HG02763 (cell line): ENCODE results near the gene ATXN7L2.
"Not testable (repeated sequence)": the region's sequence is repeated elsewhere in the genome, so short reads cannot be mapped to it uniquely, and the experiment has no call there.

Experiments
- ATAC-seq: cut with Tn5 transposase; IDR thresholded peaks from one replicate; pipeline ENCODE4 v1.9.1; 2021; ENCODE audit warnings: mild to moderate bottlenecking, moderate library complexity; ENCODE audit not compliant: unreplicated experiment

The ATXN7L2 gene, protein sequence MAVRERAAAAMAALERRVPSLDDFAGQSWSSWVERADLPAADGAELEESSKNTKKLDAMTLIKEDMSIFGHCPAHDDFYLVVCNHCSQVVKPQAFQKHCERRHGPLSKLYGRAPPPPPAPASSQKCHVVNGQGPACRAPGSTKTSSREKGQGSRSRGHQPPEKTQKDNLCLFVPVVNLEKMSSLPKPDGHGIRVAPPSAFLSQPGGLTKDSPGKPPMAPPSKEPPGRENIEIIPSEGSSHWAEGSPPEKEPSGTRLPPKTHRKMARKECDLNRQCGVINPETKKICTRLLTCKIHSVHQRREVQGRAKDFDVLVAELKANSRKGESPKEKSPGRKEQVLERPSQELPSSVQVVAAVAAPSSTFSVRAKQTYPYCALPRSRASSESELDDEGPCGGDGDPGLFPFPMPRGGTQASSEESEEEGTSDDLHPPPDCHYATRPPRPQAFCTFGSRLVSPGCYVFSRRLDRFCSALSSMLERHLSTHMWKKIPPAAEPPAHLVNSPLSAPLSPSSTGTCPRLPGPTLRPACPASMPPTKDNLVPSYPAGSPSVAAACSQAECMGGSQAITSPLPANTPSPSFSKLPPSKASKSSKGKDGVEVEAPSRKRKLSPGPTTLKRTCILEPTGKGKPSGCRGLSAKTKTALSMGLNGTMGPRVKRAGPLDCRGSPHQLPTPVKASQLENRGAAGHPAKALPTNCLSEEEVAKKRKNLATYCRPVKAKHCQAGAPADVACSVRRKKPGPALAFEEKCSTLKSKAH

DNA sequence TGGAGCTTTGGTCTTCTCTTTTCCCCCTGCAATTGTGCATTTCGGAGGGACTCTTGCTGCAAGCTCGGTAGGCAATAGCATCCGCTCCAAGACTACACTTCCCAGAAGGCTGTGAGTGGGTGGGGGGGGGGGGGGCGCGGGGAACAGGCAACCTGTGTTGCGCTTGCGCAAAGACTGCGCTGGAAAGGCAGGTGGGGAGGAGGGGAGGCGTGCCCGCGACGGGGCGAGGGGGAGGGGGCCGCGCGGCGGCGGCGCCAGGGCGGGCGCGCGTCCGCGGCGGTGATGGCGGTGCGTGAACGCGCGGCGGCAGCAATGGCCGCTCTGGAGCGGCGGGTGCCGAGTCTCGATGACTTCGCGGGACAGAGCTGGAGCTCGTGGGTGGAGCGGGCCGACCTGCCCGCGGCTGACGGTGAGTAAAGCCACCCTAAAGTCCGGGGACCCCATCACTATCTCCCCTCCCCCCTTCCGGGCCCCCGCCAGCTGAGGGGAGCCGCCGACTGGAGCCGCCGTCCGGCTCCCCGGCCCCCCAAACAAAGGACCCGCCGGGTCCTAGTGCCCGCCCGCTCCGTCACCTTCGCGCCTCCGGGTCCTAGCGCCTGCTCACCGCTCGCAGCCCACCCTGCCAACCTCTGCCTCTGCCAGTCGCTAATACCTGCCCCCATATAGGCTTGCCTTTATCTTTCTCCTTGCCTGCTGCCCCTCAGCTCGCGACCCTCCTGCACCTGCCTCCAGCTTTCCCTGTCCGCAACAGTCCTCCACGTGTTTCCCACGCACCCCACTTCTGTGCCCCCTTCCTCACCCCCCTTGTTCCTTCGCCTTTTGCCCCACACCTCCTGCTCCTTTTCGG lies at the start of gene ATXN7L2:
Gene ATXN7L2, plus strand, starts transcription at position 234 of the 847 bp plus-strand sequence. Its CDS starts 49 bp downstream, at position 283.
- peak; percentile 81 for ATAC-seq

DNA sequence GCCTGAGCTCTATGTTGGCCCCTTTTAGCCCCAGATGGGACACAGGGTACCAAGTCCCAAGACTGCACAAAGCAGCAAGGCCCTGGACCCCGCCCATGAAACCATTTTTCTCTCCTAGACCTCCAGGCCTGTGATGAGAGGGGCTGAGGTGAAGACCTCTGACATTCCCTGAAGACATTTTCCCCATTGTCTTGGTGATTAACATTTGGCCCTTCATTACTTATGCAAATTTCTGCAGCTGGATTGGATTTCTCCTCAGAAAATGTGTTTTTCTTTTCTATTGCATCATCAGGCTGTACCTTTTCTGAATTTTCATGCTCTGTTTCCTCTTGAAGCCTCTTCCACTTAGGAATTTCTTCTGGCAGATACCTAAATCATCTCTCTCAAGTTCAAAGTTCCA lies 49.2 kb upstream of the ATXN7L2 start:
- ATAC-seq, result no peak

DNA sequence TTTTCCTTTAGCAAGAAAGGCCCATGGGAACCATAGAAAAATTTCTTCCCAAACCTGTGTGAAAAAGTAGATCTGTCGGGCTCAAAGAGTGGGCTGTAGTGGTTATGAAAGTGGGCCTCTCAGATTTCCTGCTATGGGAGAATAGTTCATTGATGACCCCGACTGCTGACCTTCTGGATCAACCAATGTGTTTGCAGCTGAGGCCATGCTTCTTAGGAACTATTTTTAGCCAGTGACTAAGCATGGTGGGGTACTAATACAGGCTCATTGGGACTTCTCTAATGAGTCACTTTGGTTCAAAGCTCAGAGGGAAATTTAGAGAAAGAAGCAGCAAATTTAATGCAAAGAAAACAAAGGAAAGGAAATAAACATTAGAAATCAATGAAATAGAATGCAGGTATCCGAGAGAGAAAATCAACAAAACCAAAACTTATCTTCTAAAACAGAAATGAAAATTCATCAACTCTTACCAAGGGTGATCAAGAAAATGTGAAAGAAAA lies 44.9 kb upstream of the ATXN7L2 start:
- no peak for ATAC-seq

DNA sequence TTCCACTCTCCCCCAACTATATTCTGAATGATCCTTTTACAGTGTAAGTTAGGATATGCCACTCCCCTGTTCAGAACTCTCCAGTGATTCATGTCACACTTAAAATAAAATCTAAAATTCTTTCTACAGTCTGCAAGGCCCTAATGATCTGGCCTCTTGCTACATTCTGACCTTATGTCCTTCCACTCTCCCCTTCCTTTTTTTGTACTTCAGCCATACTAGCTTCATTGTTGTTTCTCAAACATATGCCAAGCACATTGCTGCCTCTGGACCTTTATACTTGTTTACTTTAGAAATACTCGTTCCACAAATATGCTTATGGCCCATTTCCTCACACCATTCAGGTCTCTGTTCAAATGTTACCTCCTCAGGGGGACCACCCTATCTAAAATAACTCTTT lies 42.6 kb upstream of the ATXN7L2 start:
- no peak for ATAC-seq

DNA sequence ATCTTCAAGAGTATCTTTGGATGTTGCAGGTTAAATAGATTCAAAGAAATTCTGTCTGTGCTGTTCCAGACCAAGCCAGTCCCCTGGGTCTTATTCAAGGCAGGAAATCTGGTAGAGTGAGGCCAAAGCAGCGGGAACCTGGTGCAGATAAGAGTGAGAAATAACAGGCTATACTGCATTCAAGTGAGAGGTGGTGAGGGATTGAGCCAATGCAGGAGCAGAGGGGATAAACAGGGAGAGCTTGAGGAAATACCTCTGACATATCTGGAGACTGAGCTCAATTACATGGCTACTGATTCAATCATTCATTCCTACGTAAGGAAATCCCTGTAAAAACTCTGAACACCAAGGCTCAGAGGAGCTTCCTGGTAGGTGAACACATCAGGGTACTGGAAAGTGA lies 40.2 kb upstream of the ATXN7L2 start:
- ATAC-seq, result no peak

DNA sequence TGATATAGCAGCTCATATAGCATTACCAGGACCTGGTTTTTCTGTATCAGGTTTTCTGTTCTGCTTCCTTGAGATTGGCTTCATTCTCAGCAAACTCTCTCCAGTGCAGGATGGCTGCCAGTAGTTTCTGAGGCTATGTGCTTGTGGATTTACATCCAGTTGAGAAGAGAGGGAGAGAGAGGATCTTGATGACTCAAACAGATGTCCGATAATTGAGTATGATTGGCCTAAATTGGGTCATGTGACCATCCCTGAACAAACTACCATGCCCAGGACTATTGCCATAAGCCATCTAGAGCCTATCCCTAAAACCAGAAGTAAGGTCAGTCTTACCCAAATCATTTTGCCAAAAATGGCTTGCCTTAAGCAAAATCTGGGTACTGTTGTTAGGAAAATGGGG lies 39.4 kb upstream of the ATXN7L2 start:
- no peak for ATAC-seq

DNA sequence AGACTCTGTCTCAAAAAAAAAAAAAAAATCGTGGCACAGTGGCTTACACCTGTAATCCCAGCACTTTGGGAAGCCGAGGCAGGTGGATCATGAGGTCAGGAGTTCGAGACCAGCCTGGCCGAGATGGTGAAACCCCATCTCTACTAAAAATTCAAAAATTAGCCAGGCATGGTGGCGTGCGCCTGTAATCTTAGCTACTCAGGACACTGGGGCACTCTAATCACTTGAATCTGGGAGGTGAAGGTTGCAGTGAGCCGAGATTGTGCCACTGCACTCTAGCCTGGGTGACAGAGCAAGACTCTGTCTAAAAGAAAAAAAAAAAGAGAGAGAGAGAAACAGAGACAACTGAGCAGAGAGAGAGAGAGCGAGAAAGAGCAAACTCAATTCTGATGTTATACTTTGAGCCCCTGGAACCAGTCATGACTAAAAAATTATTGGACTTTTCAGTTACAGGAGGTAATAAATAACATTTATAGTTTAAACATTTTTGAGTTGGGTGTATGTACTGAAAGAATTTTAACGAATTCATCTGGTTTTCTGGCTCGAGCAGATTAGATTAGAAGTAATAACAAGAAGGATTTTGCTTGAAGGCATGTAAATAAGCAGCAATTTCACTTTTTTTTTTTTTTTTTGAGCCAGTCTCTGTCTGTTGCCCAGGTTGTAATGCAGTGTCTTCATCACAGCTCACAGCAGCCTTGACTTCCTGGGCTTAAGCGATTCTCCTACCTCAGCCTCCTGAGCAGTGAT lies 37.6 kb upstream of the ATXN7L2 start:
- ATAC-seq, result not testable (repeated sequence)

DNA sequence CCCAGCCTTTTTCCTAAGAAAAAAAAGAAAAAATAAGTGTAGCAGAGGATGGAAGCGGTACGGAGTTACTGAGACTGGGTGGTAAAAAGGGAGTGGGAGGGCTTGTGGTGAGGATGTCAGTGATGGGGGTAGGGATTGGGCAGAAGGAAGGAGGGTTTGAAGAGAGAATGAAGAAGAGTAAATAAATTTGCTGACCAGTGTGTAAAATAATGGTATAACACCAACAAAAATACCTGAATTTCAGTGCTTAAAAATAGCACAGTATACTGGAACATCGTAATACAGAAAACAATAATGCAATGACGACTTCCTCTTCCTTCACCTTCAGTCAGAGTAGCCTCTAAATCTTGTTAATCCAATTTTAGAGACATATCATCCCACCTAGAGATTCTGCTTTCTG lies 36.2 kb upstream of the ATXN7L2 start:
- no peak for ATAC-seq

DNA sequence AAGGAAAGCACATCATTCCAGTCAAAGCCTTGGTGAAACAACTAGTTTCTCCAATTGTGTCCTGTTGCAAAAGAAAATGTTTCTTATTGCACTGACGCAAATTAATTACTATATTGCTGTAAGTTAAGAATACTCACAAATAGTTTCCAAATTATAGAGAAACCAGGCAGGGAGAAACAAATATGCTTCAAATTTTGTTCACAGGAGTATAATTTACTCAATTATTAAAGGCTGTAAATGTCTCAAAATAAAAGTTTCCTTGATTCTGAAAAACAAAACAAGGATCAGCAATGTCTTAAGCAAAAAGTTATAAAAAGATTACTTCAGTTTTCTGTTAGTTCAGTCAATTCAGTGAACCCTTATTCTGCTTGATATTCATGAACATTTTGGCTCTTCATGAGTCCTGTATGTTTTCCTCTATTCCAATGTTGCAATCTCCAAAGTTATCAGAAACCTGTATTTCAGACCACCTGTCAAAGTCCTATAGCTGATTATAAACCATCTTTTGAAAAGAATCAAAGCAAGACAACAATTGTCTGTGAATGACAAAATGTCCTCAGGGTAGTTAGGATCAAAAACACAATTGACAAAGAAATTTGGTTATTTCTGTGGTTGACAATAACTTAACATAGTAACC lies 29.1 kb upstream of the ATXN7L2 start:
- ATAC-seq, result no peak

DNA sequence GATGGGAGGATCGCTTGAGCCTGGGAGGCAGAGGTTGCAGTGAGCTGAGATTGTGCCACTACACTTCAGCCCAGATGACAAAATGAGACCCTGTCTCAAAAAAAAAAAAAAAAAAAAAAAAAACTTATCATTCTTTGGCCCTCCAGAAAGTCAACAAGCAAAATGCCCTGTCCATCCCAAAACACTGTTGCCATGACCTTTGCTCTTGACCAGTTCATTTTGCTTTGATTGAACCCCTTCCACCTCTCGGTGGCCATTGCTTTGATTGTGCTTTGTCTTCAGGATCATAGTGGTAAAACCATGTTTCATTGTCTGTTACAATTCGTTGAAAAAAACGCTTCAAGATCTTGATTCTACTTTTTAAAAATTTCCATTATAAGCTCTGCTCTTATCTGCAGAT lies 25.9 kb upstream of the ATXN7L2 start:
- no peak for ATAC-seq

DNA sequence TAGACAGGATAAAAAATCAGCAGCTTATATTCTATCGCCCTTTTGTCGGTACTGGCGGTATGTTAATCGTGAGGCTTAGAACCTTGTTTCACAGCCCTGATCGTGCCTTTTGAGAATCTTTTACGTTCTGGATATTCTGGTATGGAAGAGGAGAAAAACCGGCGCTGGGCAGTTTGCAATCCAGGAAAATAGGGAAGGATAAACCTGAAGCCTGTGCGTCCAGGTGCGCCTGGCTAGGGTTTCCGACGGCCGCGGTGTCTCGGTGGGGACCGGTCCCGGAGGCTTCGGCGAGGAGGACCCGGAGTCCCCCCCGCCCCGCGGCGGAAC lies 17.6 kb upstream of the ATXN7L2 start:
- ATAC-seq, result no peak

DNA sequence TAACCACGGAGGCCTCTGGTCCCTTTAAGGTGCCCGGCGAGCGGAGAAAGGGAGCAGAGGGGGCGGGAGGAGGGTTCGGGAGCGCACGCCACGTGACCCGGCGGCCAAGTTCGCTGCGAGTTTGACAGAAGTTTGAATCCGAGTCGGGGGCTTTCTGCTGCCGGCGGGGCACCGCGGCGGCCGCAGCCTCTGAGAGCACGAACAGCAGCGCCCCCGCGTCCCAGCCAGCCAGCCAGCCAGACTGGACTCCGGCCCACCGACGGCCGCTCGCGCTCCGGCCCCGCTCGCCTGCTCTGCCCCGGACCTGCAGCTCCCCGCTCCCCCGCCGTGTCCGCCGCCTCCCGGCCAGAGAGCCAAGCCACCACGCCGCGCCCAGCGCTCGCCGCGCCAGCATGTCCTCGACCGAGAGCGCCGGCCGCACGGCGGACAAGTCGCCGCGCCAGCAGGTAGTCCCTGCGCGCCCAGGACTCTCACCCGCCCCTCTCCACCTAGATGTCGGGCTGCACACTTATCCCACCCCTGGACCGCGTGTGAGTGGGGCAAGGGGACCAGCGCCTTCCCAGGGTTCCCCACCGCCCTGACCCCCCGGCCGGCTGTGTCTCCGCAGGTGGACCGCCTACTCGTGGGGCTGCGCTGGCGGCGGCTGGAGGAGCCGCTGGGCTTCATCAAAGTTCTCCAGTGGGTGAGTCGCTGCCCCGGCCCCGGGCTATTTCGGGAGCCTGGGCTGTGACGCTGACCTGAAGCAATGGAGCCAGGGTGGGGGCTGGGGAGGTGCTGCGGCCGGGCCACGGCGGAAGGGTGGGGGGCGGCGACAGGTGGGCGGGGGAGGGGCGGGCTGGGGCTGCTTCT lies 17.0 kb upstream of the ATXN7L2 start, which contains the start of gene SYPL2:
Gene SYPL2, plus strand, starts transcription at position 95 of the 849 bp plus-strand sequence. Its CDS starts 298 bp downstream, at position 393.
- no peak for ATAC-seq

DNA sequence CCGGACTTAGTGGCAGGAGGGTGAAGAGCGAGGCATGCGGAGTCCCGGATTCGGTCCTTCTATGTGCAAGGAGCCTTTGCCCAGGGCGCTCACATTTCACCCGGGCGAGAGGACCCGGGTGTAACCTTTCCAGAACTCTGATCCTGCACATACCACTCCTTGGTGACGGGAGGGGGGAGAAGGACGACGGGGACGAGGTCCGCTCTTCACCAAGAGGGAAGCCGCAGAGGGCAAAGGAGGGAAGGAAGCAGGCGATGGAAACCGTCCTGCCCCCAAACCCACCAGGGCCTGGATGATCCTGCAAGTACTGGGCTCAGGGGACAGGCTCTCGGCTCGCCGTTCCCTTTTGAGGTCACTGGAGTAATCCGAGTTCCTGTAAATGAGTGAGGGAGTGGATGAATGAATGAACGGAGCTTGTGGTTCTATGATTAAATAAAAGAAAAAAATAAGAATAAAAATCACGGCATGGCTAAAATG lies 16.4 kb upstream of the ATXN7L2 start:
- no peak for ATAC-seq

DNA sequence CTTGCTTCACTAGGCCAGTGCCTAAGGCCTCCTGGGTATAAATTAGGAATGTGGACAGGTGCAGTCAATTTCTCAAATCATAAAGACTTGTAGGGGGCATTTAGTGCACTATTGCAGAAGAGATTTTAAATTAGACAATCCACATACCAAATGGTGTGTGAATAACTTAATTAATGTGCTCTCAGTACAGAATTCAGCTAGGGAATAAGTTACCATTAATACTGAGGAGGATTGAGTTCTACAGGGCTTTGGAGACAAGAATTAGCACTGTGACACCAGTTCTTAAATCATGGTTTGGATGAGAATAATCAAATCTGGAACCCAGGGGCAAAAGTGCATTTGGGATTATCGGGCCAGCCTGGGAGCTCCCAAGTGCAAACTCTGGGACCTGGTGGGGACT lies 15.6 kb upstream of the ATXN7L2 start:
- ATAC-seq, result no peak

DNA sequence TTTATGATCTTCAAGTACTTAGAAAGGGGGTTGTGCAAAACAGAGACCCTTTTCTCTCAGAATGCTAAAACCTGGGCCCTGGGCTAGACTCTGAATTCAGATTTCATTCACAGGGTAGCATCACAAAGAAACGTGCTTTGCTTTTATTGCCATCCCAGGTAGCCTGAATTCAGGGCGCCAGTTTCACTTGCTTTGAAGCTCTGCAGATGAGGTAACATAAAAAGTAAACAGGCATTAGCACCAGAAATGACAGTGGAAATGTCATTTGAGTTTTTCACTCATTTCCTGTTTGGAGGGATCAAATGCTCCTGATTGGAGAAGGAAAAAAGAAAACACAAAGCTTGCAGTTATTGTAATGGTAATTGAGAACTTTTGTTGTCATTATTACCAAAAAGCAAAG lies 14.8 kb upstream of the ATXN7L2 start:
- no peak for ATAC-seq

DNA sequence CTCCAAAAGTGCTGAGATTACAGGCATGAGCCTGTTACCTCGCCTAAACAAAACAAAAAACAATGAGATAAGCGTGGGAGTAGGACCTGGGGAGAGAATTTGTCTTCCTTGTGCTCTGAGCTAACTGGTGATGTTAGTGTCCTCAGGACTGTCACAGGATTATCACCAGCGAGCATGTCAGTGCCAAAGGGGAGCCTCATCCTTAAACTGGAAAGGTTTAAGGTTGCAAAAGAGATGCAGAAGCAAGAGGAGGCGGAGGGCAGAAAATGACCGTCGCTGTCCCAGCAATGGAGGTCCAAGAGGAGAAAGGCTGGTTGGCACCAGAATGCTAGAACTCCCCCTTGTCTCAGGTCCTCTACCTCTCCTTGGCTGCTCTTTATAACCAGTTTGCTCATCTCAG lies 13.5 kb upstream of the ATXN7L2 start:
- ATAC-seq, result no peak

DNA sequence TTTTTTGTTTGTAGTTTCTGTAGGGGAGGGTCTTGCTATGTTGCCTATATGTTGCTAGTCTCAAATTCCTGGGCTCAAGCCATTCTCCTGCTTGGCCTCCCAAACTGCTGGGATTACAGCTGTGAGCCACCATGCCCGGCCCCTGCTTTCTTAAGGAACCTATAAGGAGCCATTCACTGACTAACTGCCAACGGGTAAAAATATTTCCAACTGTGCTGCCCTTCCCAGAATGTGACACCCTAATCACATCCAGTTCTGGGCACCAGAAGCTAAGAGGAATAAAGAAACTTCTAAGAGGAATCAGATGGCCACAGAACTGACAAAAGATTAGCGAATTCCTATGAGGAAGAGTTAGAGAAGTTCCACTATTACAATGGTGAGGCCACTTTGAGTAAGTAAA lies 10.9 kb upstream of the ATXN7L2 start:
- no peak for ATAC-seq

DNA sequence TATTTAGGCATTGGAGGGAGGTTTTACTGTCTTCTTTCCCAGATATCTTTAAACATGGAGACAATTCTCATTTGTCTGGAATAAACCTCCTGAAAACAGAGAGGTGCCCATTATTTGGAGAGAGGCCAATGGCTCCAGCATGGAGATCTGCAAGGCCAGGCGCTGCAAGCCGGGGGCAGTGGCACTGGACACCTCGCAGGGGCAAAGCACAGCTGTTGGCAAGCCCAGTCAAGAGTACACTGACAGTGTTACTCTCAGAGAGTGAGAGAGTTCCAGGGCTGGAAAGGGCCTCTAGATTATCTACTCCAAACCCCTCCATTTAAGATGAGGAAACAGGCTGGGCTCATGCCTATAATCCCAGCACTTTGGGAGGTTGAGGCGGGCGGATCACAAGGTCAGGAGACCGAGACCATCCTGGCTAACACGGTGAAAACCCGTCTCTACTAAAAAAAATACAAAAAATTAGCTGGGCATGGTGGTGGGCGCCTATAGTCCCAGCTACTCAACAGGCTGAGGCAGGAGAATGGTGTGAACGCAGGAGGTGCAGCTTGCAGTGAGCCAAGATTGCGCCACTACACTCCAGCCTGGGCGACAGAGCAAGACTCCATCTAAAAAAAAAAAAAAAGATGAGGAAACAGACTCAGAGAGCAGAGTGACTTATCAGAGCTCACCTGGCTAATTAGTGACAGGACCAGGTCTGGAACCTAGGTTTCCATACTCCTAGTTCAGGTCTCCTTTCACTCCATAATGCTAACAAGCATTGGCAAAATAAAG lies 10.2 kb upstream of the ATXN7L2 start:
- ATAC-seq, result not testable (repeated sequence)
